Measurements from ENCODE around the gene ME2.
"Not testable (repeated sequence)": the region's sequence is repeated elsewhere in the genome, so short reads cannot be mapped to it uniquely, and the experiment has no call there.

ME2 gene

DNA sequence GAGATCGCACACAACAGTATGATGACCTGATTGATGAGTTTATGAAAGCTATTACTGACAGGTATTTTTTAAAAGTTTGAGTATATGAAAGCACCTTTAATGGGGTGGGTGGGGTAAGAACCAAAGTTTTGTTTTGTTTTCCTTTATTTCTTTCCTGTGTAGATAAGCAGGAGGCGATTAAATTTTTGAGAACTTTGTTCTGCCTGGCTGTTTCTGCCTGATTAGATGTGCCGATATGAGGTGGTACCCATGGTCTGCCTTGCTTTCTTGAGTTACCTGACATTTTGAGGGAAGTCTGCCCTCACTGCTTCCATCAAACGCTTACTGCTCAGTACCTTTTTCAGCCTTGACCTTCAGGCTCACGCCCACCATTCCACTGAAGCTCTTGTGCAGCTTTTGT is 39.2 kb downstream of the ME2 start:
- DNase-seq = no peak

DNA sequence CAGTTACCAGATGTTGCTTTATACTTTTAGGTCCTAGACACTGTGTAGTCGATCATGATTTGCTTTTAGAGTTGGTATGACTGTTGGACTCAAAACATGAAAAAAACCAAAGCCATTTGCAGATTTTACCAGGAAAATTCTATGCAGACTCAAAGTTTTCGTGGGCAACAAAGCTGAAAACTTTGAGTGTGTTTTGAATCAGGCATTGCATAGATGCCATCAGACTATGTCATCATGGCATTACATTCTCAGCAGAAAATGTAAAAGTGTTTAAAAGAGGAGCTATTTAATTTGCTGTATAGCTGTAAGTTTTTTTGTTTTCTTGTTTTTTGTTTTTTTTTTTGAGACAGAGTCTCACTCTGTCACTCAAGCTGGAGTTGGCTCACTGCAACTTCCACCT is 45.5 kb downstream of the ME2 start:
- no peak for DNase-seq

DNA sequence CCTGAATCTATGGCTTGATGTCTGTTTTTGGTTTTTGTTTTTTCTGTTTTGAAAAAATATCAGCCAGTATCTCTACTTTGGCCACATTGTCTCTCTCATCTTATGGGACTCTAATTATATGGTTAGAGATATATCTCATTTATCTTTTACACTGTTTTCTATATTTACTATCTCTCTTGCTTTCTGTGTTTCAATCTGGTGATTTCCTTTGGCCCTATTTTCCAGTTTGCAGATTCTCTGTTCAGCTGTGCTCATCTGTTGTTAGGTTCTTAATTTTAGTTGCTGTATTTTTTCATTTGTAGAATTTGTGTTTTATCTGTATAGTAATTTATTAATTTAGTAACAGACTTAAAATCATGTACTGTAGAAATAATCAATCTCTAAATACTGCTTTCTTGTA is 47.6 kb downstream of the ME2 start:
- no peak for DNase-seq

DNA sequence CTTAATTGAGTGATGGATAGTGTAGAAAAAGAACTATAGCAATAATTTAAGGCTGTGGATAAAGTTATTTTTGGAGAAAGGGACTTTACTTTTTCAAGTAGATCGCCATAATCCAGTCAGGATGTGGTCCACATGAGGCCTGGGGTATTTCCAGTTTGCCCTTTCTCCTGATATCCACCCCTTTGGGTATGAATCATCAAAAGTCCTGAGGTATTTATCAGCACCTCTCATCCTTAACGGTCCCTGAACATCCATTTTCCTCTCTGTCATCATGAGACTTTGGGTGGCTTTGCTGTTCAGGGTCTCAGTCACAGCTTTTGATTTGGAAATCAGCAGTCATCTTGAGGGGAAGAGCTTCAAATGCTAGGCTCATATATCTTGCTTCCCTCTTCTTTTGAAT is 49.6 kb downstream of the ME2 start:
- no peak for DNase-seq

DNA sequence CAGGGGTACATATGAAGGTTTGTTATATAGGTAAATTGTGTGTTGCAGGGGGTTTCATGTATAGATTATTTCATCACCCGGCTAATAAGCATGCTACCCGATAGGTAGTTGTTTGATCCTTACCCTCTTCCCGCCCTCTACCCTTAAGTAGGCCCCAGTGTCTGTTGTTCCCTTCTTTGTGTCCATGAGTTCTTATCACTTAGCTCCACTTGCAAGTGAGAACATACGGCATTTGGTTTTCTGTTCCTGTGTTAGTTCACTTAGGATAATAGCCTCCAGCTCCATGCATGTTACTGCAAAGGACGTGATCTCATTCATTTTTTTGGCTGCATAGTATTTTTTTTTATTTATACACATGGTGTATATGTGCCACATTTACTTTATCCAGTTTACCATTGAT is 54.8 kb downstream of the ME2 start:
- no peak for DNase-seq

DNA sequence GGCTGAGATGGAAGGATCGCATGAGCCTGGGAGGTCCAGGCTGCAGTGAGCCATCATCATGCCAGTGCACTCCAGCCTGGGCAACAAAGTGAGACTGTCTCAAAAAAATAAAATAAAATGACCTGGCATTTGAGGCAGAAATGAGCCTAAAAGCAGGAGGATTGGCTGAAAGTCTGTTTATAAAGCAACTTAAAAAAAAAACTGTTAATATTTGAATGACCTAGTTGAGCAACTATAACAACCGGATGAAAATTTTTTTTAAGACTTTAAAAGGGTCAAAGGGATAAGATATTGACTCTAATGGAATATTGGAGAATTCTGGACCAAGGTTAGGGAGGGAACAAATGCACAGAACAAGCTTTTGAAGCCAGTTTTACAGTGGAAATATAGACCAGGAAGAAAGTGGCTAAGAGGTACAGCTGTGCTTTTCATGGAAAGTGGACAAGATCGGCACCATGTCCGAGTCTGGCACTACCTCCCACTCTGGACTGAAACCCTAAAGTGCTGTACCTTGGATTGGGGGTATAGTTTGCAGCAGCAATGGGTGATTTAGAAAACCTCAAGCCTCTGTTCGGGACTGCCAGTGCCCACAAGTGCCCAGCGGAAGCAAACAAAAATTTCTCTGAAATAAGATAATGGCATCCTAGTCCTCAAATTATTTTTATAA is 55.8 kb downstream of the ME2 start:
- no peak for DNase-seq

DNA sequence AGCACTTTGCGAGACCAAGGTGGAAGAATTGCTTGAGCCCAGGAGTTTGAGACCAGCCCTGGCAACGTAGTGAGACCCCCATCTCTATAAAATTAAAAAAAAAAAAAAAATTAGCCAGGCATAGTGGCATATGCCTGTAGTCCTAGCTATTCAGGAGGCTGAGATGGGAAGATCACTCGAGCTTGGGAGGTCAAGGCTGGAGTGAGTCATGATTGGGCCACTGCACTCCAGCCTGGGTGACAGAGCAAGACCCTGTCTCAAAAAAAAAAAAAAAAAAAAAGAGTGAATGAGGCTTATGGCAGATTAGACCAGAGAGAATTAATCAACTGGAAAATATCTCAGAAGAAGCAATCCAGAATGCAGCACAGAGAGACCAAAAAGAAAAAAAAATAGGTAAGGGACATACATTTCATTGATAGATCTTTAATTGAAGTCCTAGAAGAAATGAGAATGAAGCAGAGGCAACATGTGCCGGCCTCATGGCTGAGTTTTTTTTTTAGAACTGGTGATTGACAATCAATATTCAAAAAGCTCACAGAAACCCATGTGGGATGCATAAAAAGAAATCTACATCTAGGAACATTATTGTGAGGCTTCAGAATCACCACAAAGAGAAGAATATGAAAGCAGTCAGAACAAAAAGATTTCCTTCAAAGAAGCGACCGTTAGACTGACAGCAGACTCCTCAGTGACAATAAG is 56.7 kb downstream of the ME2 start:
- DNase-seq = no peak

DNA sequence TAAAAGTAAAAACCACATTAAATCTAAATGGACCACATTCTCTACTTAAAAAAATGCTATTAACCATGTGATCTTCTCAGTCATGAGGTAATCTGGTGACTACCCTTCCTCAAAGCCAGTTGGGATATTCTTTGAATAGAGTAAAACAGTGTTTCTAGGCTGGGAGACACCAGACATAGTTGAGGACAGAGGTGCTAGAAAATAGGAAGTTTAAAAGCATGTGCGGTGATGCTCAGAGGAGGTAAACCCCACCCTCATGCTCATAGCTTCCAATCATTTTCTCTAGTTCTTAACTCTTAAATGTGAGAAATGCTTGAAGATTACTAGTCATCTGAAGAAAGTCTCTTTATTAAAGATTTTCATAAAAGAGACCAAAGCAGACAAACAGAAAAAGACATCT is 58.3 kb downstream of the ME2 start:
- DNase-seq = no peak

DNA sequence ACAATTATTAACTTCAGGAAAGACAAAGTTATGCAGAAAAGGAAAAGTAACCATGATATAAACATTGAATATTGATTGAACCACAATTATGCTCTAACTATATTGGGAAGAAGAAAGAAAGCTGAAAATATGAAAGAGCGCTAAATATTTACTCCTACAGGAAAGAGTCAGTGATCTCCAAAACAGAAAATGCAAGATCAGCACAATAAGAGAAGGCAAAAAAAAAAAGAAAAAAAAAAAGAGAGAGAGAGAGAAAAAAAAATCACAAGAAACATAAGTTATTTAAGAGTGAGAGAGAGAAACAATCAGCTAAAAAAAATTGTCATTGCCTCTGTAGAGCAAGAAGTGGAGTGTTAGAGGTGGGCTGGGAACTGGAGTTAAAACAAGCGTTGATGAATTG is 60.0 kb downstream of the ME2 start:
- no peak for DNase-seq

DNA sequence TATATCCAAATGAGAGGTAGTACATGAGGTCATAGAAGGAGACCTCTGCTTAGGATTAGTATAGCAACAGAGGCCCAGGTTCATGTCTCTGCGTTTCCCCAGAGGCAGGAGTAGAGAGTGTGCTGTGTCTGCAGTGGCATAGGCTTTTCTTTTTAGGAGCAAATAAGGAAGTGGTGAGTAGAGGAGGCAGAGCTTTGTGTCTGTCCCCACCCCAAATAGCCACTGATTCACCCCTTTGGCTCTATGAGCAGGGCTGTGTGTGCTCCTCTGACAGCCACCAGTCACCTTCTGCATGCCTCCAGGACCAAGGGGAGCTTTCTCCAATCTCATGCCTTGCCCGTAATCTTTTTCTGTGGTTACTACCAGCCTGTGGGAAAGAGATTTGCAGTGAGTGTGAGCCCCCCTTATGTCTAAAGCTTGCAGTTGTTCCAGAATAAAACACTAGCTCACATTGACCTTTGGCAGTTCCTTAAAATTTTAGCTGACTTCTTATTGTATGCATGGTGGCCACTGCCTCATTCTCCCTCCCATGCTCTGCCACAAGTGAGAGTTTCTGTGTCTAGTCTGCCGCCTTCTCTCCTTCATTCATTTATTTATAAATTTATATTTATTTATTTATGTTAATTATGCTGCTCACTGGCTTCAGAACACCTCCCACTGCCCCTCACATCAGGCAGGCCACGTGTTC is 65.5 kb downstream of the ME2 start:
- DNase-seq = peak in 1 of 56 donors; percentile 2

DNA sequence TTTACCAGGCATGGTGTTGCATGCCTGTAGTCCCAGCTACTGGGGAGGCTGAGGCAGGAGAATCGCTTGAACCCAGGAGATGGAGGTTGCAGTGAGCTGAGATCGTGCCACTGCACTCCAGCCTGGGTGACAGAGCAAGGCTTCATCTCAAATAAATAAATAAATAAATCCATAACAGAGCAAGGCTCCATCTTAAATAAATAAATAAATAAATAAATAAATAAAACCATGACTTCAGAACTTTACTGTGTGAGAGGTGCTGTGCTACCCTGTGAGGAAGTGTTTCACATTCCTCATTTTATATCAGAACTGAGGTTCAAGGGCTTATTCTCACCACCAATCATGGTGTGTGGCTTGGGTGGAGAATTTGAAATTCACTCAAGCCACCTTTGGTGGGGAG is 67.0 kb downstream of the ME2 start:
- DNase-seq = not testable (repeated sequence)

DNA sequence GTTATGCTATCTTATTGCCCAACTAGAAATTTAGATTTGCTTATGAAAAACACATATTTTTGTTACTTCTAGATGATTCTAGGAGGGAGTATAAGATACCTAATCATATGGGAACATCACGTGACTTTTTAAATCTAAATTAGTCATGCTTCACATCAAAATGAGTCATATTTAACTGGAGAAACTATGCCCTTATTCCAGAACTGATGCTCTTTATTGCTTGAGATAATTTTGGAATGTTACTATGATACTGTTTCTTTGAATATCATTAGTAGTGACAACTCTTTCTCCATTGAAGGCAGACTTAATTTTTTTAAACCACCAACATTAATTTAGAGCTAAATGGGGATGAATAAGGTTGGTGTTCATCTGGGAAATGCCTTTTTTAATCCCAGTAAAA is 69.0 kb downstream of the ME2 start:
- DNase-seq = no peak

DNA sequence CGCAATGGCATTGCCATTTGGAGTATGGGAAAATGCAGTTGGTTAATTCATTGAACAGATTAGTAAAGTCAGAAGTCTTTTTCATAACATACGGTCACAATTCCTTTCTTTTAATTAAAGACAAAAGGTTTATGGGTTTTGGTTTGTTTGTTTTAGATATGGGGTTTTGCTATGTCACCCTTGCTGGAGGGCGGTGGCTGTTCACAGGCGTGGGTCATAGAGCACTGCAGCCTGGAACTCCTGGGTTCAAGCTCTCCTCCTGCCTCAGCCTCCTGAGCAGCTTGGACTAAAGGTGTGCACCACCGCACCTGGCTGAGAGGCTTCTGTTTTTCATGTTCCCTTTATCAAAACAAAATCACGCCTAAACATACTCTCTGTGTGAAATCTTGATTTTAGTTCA is 70.3 kb downstream of the ME2 start:
- no peak for DNase-seq

DNA sequence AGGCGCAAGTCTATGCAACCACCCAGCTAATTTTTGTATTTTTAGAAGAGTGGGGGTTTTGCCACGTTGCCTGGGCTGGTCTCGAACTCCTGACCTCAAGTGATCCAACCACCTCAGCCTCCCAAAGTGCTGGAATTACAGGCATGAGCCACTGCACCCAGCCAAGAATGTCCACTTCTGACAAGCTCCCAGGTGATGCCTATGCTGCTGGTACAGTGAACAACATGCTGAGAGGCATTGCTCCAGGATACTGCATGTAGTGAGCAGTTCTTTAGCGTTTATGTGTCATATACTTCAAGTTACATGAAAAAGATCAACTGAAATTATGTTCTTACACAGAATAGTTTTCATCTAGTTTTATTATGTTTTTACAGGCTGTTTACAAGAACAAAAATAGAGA is 71.7 kb downstream of the ME2 start:
- no peak for DNase-seq

DNA sequence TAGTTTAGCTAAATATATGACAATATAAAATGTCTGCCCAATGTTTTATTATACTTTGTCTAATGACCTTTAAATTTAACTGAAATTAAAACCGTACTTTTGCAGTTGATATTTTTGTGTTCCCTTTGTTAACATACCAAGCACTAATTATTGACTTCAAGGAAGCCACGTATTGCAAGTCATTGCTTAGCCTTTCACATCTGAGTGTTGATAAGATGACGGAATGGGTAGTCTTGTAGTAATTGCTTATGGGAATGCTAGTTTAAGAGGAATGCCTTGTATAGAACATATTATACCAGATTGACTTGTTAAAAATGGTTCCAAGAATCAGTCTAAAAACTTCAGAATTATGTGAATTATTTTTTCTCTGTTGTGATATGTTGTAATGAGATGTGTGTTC is 74.9 kb downstream of the ME2 start:
- no peak for DNase-seq

DNA sequence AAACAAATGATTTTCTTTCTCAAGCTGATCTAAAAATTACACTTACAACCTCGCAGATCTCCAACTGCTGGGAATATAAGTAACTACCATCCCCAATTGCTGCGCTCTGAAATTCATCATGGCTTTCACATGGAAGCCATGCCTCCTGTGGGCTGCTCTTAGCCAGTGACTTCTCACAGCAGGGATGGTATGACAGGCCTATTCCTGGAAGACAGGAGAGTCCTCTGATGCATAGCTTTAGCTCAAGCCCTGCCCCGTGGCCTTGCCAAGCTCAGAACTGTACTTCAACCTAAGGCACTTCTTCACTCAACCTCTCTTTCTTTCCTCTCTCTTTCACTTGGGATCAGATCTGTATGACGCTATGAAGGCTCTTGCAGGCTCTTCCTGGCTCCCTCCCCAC is 76.3 kb downstream of the ME2 start:
- DNase-seq = no peak

DNA sequence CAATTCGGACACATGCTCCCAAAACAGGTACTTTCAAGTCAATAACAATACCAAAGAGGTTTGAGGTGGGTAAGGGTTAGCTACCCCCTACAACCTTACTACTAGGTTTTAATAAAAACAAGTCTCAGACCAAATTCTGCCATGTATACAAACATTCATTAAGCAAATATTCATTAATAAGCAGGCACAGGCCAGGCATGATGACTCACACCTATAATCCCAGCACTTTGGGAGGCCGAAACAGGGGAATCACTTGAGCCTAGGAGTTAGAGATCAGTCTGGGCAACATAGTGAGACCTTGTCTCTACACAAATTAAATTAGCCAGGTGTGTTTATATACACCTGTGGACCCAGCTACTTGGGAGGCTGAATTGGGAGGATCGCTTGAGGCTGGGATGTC is 77.2 kb downstream of the ME2 start:
- no peak for DNase-seq

DNA sequence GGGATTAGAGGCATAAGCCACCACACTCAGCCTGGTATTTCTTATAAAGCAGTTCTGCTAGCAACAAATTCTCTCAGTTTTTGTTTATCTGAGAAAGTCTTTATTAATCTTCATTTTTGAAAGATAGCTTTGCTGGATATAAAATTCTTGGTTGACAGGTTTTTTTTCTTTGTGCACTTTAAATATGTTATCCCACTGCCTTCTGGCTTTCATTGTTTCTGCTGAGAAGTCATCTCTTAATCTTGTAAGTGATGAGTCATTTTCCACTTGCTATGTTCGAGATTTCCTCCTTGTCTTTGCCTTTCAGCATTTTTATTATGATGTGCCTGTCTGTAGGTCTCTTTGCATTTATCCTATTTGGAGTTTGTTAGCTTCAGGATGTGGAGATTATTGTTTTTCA is 83.1 kb downstream of the ME2 start:
- DNase-seq = no peak

DNA sequence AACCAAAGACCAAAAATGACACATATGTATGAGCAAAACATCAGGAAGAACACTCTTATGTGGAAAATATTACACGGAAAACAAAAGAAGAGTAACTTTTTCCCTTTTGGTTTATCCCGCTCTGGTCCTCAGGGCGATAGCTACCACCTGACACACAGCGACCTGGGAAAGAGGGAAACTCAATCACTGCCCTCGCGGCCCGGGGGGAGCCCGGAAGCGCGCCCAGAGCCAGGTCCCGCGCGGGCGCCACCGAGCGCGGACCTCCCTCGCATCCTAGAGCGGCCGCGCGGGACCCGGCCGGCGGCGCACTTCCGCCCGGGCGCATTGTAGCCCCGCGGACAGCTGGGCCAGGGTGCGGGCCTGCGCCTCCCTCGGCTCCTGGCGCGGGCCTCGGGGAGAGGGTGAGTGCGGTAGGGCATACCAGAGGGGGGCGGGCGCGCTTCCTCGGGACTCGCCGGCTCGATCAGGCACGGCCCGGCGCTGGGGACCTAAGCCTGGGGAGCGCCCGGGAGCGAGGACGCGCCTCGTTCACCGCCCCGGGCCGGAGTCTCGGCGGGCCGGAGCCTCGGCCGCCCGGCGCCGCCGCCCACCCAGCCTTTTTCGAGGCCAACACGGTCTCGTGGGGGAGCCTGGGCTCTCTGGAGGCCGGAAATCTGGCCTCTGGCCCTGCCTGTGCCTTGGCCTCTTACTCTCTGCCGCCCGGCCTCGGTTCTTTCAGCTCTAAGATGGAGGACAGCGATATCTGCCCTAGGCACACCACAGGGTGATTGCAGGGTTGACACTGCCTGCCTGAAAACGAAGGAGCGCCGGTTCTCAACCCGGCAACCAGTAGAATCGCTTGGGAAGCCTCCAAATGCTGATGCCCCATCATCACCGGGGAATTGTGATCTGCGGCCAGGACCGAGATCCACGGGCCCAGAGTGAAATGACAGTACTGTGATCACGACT is 89.1 kb downstream of the ME2 start, which contains the start of gene ELAC1:
Gene ELAC1, plus strand, starts transcription at position 327 of the 948 bp plus-strand sequence. CDS start 6,365 bp downstream, outside the sequence.
- peak in 54 of 56 donors; percentile 11 to 86 (median 70) for DNase-seq

DNA sequence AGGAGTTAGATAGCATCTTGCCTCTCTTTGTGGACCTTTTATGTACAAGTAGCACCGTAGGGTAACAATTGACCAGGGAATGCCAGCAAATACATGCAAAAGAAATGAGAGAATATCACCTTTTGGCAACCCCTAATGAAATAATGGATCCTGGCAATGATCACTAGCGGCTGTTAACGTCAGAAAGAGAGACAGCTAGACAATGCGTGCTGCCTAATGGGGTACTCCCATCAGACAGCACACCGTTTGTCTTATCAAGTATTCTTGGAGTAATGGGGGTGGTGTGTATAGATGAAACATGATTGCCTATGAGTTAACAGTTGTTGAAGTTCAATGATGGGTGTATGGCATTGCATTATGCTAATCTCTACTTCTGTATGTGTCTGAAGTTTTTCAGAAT is 90.5 kb downstream of the ME2 start:
- DNase-seq = no peak

DNA sequence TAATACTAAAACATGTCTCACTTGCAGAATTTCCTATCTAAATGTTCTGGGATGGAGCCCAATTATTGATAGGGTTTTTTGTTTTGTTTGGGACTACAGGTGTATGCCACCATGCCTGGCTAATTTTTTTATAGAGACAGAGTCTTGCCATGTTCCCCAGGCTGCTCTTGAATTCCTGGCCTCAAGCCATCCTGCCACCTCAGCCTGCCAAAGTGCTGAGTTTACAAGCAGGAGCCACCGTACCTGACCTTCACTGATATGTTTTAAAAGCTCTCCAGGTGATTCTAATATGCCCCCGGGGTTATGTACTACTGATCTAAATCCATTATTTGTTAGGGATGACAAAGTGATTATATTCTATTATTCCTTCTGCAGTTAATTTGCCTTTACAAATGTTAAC is 91.1 kb downstream of the ME2 start:
- no peak for DNase-seq

DNA sequence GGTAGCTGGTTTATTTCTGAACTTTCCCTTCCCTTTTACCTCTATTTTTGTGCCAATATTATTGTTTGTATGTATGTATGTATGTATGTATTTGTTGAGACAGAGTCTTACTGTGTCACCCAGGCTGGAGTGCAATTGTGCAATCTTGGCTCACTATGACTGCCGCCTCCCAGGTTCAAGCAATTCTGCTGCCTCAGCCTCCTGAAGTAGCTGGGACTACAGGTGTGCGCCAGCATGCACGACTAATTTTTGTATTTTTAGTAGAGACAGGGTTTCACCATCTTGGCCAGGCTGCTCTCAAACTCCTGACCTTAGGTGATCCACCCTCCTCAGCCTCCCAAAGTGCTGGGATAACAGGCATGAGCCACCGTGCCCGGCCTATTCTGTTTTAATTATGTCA is 93.5 kb downstream of the ME2 start:
- not testable (repeated sequence) for DNase-seq
